ENCODE results near the gene ST14. TPM values are rescaled to one million over a fixed set of nuclear protein-coding genes. Genes with fewer than 3 reads are reported as not detected.

ST14 gene
- total and polyA plus RNA-seq, 2 donors (not counting 3 experiments of a cell fraction or from before 2014, with no cell fraction given): 0.08 TPM; not detected in 1

GRCh38 chr11:130202009-130202817, 42.6 kb downstream of the ST14 start:
- Histone ChIP-seq H3K4me1 (ENCODE audit: control insufficient read depth, extremely low read depth, insufficient read depth, low read length) (no peaks in the 10 kb centered on the region), H3K79me2 (ENCODE audit: control insufficient read depth, insufficient read depth, low read length) (no peaks in the 10 kb centered on the region), H2AFZ (ENCODE audit: low read depth, low read length) (no peak overlapping the region), H3K9me3 (replicated peaks; ENCODE audit: control insufficient read depth, insufficient read depth, low read length) (no peaks in the 10 kb centered on the region), H4K20me1 (replicated peaks; ENCODE audit: control insufficient read depth, extremely low read depth, insufficient read depth, low read length) (no peaks in the 10 kb centered on the region), H3K27me3 (ENCODE audit: control insufficient read depth in 2 of 2, insufficient read depth in 2 of 2, low read length in 2 of 2) (no peaks in the 10 kb centered on the region), H3K9me1 (replicated peaks; ENCODE audit: control insufficient read depth, extremely low read depth, insufficient read depth, low read length) (no peaks in the 10 kb centered on the region), H3K27ac (ENCODE audit: insufficient read depth, low read depth, low read length) (no peak overlapping the region), H3K4me3 (replicated peaks in 1 of 3; ENCODE audit: insufficient read depth in 1 of 3, low read depth in 1 of 3, low read length in 3 of 3) (no peak overlapping the region), H3K9ac (replicated peaks; ENCODE audit: extremely low read depth, insufficient read depth, low read length) (no peak overlapping the region), H3K36me3 (ENCODE audit: control insufficient read depth in 2 of 2, extremely low read depth in 1 of 2, insufficient read depth in 2 of 2, low read length in 2 of 2) (no peaks in the 10 kb centered on the region), H3K4me2 (ENCODE audit: insufficient read depth, low read length) (no peak overlapping the region)
- DNase-seq (ENCODE audit: low read depth, low spot score) (no peak), FAIRE-seq (no peak)
- ChIA-PET POLR2A (interaction anchor here (0.6 kb wide), 1 partner anchor 197 kb away, joined by 4 read pairs; no protein-coding TSS in a partner anchor), CTCF (interaction anchor here (1.3 to 1.9 kb wide), 3 partner anchors 10 to 16 kb away, joined by 5 to 9 read pairs (median 7); no protein-coding TSS in a partner anchor)
- intact Hi-C loops (cut with micrococcal nuclease): no loop called here
- dilution Hi-C loops (cut with MboI; ENCODE audit: extremely low pct_ligation_motif_present, low sequenced_read_pairs): no loop called here
- no TSS peak for BruUV-seq (replicated peaks)
- TF ChIP-seq MYC (IDR thresholded peaks at IDR 0.05; ENCODE audit: low read depth, low read length) (no peak), JUN (IDR thresholded peaks at IDR 0.05; ENCODE audit: borderline replicate concordance, insufficient read depth, insufficient read length, low read depth) (no peak), MAX (IDR thresholded peaks at IDR 0.05; ENCODE audit: insufficient read depth, insufficient read length) (no peak), CTCF (IDR thresholded peaks at IDR 0.05; ENCODE audit: extremely low read depth in 1 of 2, insufficient read depth in 1 of 2, low read depth in 1 of 2, low read length in 2 of 2) (no peak), POLR2AphosphoS5 (IDR thresholded peaks at IDR 0.05; ENCODE audit: insufficient read depth, low read depth, low read length) (no peak), GATA2 (IDR thresholded peaks at IDR 0.05; ENCODE audit: insufficient read depth, insufficient read length, low read depth, low read length) (no peak), POLR2A (IDR thresholded peaks at IDR 0.05; ENCODE audit: low read depth, low read length) (no peak), FOS (IDR thresholded peaks at IDR 0.05; ENCODE audit: borderline replicate concordance, insufficient read depth, low read length) (no peak), EZH2 (IDR thresholded peaks at IDR 0.05; ENCODE audit: borderline replicate concordance, low read depth, low read length, severe bottlenecking) (no peak)
